GM23338 (cell line): ENCODE data around the gene RYR3. TPM values are rescaled to one million over a fixed set of nuclear protein-coding genes. Genes with fewer than 3 reads are reported as not detected.

ENCODE experiments used
- ATAC-seq: fragments of 200-7000 bp; cut with Tn5 transposase; 3 replicates; pipeline ENCODE4 v1.9.1; 2020
- DNase-seq: peaks from one replicate; pipeline ENCODE4 v3.0.0-alpha.2; 2015; ENCODE audit warnings: low spot score
- H2AFZ ChIP-seq: fragments of 200-600 bp; sonication (generic); 2 replicates; pipeline ENCODE4 v1.8.0; 2016; ENCODE audit warnings: antibody characterized with exemption, mild to moderate bottlenecking, moderate library complexity
- H3F3A ChIP-seq: fragments of 200-600 bp; sonication (generic); replicated peaks from 2 replicates; pipeline ENCODE4 v1.8.0; 2017; ENCODE audit warnings: antibody characterized with exemption, mixed run types, low read depth
- H3K27ac ChIP-seq: fragments of 200-600 bp; sonication (generic); 2 replicates; pipeline ENCODE4 v1.6.1; 2016; ENCODE audit warnings: low read depth
- H3K27me3 ChIP-seq: fragments of 200-600 bp; sonication (generic); 2 replicates; pipeline ENCODE4 v1.8.0; 2016; ENCODE audit warnings: mild to moderate bottlenecking, mixed run types, moderate library complexity; ENCODE audit not compliant: insufficient read depth
- H3K36me3 ChIP-seq: fragments of 200-600 bp; sonication (generic); 2 replicates; pipeline ENCODE4 v1.8.0; 2016; ENCODE audit warnings: mild to moderate bottlenecking; ENCODE audit not compliant: insufficient read depth
- H3K4me1 ChIP-seq: fragments of 200-600 bp; sonication (generic); 2 replicates; pipeline ENCODE4 v1.8.0; 2016; ENCODE audit warnings: mild to moderate bottlenecking, moderate library complexity; ENCODE audit not compliant: insufficient read depth
- H3K4me2 ChIP-seq: fragments of 200-600 bp; sonication (generic); 2 replicates; pipeline ENCODE4 v1.7.1; 2017; ENCODE audit warnings: mixed run types
- H3K4me3 ChIP-seq: fragments of 200-600 bp; sonication (generic); 2 replicates; pipeline ENCODE4 v1.6.1; 2016; ENCODE audit warnings: mixed run types
- H3K79me2 ChIP-seq: fragments of 200-600 bp; sonication (generic); replicated peaks from 2 replicates; pipeline ENCODE4 v1.8.0; 2017; ENCODE audit warnings: mild to moderate bottlenecking; ENCODE audit not compliant: insufficient read depth
- H3K9me2 ChIP-seq: fragments of 200-600 bp; sonication (generic); 2 replicates; pipeline ENCODE4 v1.8.0; 2017; ENCODE audit not compliant: insufficient read depth
- H4K20me1 ChIP-seq: fragments of 200-600 bp; sonication (generic); replicated peaks from 2 replicates; pipeline ENCODE4 v1.8.0; 2017; ENCODE audit warnings: mild to moderate bottlenecking; ENCODE audit not compliant: insufficient read depth
- H3K27ac Mint-ChIP-seq: 2 replicates; pipeline ENCODE4 v1.8.0; 2020; ENCODE audit warnings: inconsistent platforms, mild to moderate bottlenecking, moderate library complexity, mixed read lengths
- H3K27me3 Mint-ChIP-seq: 3 replicates; pipeline ENCODE4 v1.8.0; 2022; ENCODE audit warnings: low read depth, mild to moderate bottlenecking, moderate library complexity, mixed read lengths, inconsistent platforms; ENCODE audit not compliant: insufficient read depth, poor library complexity
- H3K36me3 Mint-ChIP-seq: 3 replicates; pipeline ENCODE4 v1.8.0; 2021; ENCODE audit warnings: low read depth, mild to moderate bottlenecking, inconsistent platforms, moderate library complexity, mixed read lengths
- H3K4me1 Mint-ChIP-seq: 3 replicates; pipeline ENCODE4 v1.8.0; 2020; ENCODE audit warnings: mild to moderate bottlenecking, inconsistent platforms, mixed read lengths
- H3K4me3 Mint-ChIP-seq: 3 replicates; pipeline ENCODE4 v1.8.0; 2021; ENCODE audit warnings: moderate library complexity, mild to moderate bottlenecking, inconsistent platforms, mixed read lengths
- H3K9me3 Mint-ChIP-seq: 3 replicates; pipeline ENCODE4 v1.8.0; 2020; ENCODE audit warnings: moderate library complexity, mild to moderate bottlenecking, inconsistent platforms, mixed read lengths
- CREB1 ChIP-seq: fragments of 250-450 bp; sonication (Bioruptor Pico); IDR thresholded peaks from 2 replicates; pipeline ENCODE4 v1.5.0; 2020; ENCODE audit warnings: low read depth, mild to moderate bottlenecking, moderate library complexity
- EZH2 ChIP-seq: fragments of 200-600 bp; sonication (generic); IDR thresholded peaks from one replicate; pipeline ENCODE4 v1.8.0; 2017; ENCODE audit warnings: antibody characterized with exemption, mild to moderate bottlenecking, low read depth; ENCODE audit not compliant: unreplicated experiment
- EZH2phosphoT487 ChIP-seq: fragments of 200-600 bp; sonication (generic); IDR thresholded peaks from one replicate; pipeline ENCODE4 v1.8.1; 2018; ENCODE audit warnings: antibody characterized with exemption; ENCODE audit not compliant: unreplicated experiment
- JUNB ChIP-seq: IDR thresholded peaks from one replicate; pipeline ENCODE4 v1.6.1; 2016; ENCODE audit warnings: antibody characterized with exemption; ENCODE audit not compliant: unreplicated experiment
- NANOG ChIP-seq: IDR thresholded peaks from 2 replicates; pipeline ENCODE4 v1.6.1; 2016; ENCODE audit warnings: antibody characterized with exemption, borderline replicate concordance
- POLR2AphosphoS5 ChIP-seq: IDR thresholded peaks from 2 replicates; pipeline ENCODE4 v1.6.1; 2016; ENCODE audit warnings: antibody characterized with exemption, low read depth
- STAT1 ChIP-seq: IDR thresholded peaks from one replicate; pipeline ENCODE4 v1.6.1; 2016; ENCODE audit warnings: antibody characterized with exemption; ENCODE audit not compliant: unreplicated experiment
- ZNF114 ChIP-seq: fragments of 250-450 bp; sonication (Bioruptor Pico); IDR thresholded peaks from 2 replicates; pipeline ENCODE4 v1.5.0; 2020; ENCODE audit warnings: mild to moderate bottlenecking, moderate library complexity
- ZNF331 ChIP-seq: fragments of 250-450 bp; sonication (Bioruptor Pico); IDR thresholded peaks from 2 replicates; pipeline ENCODE4 v1.5.0; 2020; ENCODE audit warnings: low read depth, mild to moderate bottlenecking, moderate library complexity
- polyA plus RNA-seq: library from polyadenylated mRNA; unstranded; fragments of >200 nt; fragmentation: Nextera tagmentation; extraction: Ambion mirVana; gene quantifications from 2 replicates; pipeline ENCODE4 v1.2.1, GENCODE V29; 2016
- total RNA-seq: library from RNA; depleted of rRNA; stranded (reverse); fragments of >200 nt; shearing (Covaris generic); gene quantifications from 2 replicates; pipeline ENCODE4 v1.2.3, GENCODE V29; 2014
- TF ChIP-seq, protein P1 (sequence below), 2 experiments: fragments of 200-600 bp in 1 of 2; sonication (generic) in 1 of 2; conservative IDR thresholded peaks; 2 replicates each; pipeline versions ENCODE4 v1.5.1 to v1.6.1; 2016 to 2017; ENCODE audit warnings: antibody characterized with exemption in 2 of 2, low read depth in 2 of 2, mild to moderate bottlenecking in 2 of 2, moderate library complexity in 1 of 2
- TF ChIP-seq, protein P2 (sequence below): IDR thresholded peaks from 2 replicates; pipeline ENCODE4 v1.6.1; 2016; ENCODE audit warnings: antibody characterized with exemption
- TF ChIP-seq, protein P3 (sequence below): IDR thresholded peaks from one replicate; pipeline ENCODE4 v1.6.1; 2018; ENCODE audit warnings: antibody characterized with exemption; ENCODE audit not compliant: unreplicated experiment
- TF ChIP-seq, protein P4 (sequence below): fragments of 250-450 bp; sonication (Bioruptor Pico); IDR thresholded peaks from 2 replicates; pipeline ENCODE4 v1.5.0; 2020; ENCODE audit warnings: mild to moderate bottlenecking, moderate library complexity

Gene RYR3
- total and polyA plus RNA-seq, 2 experiments from 2014 or later, result 1.1 to 1.2 TPM

DNA sequence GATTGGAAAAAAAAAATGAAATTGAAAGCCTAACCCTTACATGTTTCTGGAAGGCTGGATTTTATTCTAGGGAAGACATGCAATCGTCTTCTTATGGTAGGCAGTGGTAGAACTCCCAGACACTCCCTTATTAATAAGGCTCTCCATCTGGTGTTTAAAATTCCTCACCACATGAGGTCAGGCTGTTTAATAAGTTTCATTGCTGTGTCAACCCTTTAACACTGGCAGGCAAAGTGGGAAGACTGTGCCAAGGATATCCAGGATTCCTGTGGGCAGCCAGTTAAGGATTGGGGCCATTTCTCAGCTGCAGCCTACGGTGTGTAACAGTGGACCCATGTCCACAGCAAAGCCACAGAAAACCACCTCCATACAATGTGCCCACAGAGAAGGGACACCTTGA is 432.0 kb downstream of the RYR3 start:
- H3K4me3 ChIP-seq, result no peak overlapping the region
- DNase-seq, result no peak
- TF ChIP-seq EZH2, result no peak
- TF ChIP-seq ZNF114, result no peak
- no peak for TF ChIP-seq NANOG
- TF ChIP-seq JUNB, result no peak
- TF ChIP-seq, protein P1, sequence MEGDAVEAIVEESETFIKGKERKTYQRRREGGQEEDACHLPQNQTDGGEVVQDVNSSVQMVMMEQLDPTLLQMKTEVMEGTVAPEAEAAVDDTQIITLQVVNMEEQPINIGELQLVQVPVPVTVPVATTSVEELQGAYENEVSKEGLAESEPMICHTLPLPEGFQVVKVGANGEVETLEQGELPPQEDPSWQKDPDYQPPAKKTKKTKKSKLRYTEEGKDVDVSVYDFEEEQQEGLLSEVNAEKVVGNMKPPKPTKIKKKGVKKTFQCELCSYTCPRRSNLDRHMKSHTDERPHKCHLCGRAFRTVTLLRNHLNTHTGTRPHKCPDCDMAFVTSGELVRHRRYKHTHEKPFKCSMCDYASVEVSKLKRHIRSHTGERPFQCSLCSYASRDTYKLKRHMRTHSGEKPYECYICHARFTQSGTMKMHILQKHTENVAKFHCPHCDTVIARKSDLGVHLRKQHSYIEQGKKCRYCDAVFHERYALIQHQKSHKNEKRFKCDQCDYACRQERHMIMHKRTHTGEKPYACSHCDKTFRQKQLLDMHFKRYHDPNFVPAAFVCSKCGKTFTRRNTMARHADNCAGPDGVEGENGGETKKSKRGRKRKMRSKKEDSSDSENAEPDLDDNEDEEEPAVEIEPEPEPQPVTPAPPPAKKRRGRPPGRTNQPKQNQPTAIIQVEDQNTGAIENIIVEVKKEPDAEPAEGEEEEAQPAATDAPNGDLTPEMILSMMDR (conservative IDR thresholded peaks at IDR 0.05; ENCODE audit: low read depth in 2 of 2), result no peak
- TF ChIP-seq, protein P2, sequence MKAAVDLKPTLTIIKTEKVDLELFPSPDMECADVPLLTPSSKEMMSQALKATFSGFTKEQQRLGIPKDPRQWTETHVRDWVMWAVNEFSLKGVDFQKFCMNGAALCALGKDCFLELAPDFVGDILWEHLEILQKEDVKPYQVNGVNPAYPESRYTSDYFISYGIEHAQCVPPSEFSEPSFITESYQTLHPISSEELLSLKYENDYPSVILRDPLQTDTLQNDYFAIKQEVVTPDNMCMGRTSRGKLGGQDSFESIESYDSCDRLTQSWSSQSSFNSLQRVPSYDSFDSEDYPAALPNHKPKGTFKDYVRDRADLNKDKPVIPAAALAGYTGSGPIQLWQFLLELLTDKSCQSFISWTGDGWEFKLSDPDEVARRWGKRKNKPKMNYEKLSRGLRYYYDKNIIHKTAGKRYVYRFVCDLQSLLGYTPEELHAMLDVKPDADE, result no peak
- TF ChIP-seq STAT1, result no peak
- TF ChIP-seq, protein P3, sequence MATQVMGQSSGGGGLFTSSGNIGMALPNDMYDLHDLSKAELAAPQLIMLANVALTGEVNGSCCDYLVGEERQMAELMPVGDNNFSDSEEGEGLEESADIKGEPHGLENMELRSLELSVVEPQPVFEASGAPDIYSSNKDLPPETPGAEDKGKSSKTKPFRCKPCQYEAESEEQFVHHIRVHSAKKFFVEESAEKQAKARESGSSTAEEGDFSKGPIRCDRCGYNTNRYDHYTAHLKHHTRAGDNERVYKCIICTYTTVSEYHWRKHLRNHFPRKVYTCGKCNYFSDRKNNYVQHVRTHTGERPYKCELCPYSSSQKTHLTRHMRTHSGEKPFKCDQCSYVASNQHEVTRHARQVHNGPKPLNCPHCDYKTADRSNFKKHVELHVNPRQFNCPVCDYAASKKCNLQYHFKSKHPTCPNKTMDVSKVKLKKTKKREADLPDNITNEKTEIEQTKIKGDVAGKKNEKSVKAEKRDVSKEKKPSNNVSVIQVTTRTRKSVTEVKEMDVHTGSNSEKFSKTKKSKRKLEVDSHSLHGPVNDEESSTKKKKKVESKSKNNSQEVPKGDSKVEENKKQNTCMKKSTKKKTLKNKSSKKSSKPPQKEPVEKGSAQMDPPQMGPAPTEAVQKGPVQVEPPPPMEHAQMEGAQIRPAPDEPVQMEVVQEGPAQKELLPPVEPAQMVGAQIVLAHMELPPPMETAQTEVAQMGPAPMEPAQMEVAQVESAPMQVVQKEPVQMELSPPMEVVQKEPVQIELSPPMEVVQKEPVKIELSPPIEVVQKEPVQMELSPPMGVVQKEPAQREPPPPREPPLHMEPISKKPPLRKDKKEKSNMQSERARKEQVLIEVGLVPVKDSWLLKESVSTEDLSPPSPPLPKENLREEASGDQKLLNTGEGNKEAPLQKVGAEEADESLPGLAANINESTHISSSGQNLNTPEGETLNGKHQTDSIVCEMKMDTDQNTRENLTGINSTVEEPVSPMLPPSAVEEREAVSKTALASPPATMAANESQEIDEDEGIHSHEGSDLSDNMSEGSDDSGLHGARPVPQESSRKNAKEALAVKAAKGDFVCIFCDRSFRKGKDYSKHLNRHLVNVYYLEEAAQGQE, result no peak
- no peak for TF ChIP-seq EZH2phosphoT487
- TF ChIP-seq, protein P4, sequence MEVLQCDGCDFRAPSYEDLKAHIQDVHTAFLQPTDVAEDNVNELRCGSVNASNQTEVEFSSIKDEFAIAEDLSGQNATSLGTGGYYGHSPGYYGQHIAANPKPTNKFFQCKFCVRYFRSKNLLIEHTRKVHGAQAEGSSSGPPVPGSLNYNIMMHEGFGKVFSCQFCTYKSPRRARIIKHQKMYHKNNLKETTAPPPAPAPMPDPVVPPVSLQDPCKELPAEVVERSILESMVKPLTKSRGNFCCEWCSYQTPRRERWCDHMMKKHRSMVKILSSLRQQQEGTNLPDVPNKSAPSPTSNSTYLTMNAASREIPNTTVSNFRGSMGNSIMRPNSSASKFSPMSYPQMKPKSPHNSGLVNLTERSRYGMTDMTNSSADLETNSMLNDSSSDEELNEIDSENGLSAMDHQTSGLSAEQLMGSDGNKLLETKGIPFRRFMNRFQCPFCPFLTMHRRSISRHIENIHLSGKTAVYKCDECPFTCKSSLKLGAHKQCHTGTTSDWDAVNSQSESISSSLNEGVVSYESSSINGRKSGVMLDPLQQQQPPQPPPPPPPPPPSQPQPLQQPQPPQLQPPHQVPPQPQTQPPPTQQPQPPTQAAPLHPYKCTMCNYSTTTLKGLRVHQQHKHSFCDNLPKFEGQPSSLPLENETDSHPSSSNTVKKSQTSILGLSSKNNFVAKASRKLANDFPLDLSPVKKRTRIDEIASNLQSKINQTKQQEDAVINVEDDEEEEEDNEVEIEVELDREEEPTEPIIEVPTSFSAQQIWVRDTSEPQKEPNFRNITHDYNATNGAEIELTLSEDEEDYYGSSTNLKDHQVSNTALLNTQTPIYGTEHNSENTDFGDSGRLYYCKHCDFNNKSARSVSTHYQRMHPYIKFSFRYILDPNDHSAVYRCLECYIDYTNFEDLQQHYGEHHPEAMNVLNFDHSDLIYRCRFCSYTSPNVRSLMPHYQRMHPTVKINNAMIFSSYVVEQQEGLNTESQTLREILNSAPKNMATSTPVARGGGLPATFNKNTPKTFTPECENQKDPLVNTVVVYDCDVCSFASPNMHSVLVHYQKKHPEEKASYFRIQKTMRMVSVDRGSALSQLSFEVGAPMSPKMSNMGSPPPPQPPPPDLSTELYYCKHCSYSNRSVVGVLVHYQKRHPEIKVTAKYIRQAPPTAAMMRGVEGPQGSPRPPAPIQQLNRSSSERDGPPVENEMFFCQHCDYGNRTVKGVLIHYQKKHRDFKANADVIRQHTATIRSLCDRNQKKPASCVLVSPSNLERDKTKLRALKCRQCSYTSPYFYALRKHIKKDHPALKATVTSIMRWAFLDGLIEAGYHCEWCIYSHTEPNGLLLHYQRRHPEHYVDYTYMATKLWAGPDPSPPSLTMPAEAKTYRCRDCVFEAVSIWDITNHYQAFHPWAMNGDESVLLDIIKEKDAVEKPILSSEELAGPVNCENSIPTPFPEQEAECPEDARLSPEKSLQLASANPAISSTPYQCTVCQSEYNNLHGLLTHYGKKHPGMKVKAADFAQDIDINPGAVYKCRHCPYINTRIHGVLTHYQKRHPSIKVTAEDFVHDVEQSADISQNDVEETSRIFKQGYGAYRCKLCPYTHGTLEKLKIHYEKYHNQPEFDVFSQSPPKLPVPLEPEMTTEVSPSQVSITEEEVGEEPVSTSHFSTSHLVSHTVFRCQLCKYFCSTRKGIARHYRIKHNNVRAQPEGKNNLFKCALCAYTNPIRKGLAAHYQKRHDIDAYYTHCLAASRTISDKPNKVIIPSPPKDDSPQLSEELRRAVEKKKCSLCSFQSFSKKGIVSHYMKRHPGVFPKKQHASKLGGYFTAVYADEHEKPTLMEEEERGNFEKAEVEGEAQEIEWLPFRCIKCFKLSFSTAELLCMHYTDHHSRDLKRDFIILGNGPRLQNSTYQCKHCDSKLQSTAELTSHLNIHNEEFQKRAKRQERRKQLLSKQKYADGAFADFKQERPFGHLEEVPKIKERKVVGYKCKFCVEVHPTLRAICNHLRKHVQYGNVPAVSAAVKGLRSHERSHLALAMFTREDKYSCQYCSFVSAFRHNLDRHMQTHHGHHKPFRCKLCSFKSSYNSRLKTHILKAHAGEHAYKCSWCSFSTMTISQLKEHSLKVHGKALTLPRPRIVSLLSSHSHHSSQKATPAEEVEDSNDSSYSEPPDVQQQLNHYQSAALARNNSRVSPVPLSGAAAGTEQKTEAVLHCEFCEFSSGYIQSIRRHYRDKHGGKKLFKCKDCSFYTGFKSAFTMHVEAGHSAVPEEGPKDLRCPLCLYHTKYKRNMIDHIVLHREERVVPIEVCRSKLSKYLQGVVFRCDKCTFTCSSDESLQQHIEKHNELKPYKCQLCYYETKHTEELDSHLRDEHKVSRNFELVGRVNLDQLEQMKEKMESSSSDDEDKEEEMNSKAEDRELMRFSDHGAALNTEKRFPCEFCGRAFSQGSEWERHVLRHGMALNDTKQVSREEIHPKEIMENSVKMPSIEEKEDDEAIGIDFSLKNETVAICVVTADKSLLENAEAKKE (CRISPR knock-in tag), result no peak
- TF ChIP-seq POLR2AphosphoS5, result no peak
- TF ChIP-seq ZNF331 (CRISPR knock-in tag), result no peak
- TF ChIP-seq CREB1 (CRISPR knock-in tag), result no peak
- Mint-ChIP-seq H3K4me1 (peaks cover 7% of the 10 kb centered on the region), H3K27ac (no peak overlapping the region), H3K9me3 (no peaks in the 10 kb centered on the region), H3K4me3 (no peak overlapping the region), H3K27me3 (peaks cover under 1% of the 10 kb centered on the region), H3K36me3 (no peaks in the 10 kb centered on the region)
- H3K9me2 ChIP-seq, result no peaks in the 10 kb centered on the region
- H3K36me3 ChIP-seq, result no peaks in the 10 kb centered on the region
- H3F3A ChIP-seq, result no peaks in the 10 kb centered on the region
- H3K4me1 ChIP-seq, result no peaks in the 10 kb centered on the region
- no peak overlapping the region for H3K27ac ChIP-seq
- H3K4me2 ChIP-seq, result no peak overlapping the region
- ATAC-seq, result no peak
- H3K79me2 ChIP-seq, result no peaks in the 10 kb centered on the region
- no peaks in the 10 kb centered on the region for H3K27me3 ChIP-seq
- no peak overlapping the region for H2AFZ ChIP-seq
- no peaks in the 10 kb centered on the region for H4K20me1 ChIP-seq
